ENCODE results near the gene CYS1. TPM values are rescaled to one million over a fixed set of nuclear protein-coding genes. Genes with fewer than 3 reads are reported as not detected.
"Not testable (repeated sequence)": the region's sequence is repeated elsewhere in the genome, so short reads cannot be mapped to it uniquely, and the experiment has no call there.

Gene CYS1
- total RNA-seq, 3 donors from 2014 or later: 1.3 to 2.4 (median 1.6) TPM

DNA sequence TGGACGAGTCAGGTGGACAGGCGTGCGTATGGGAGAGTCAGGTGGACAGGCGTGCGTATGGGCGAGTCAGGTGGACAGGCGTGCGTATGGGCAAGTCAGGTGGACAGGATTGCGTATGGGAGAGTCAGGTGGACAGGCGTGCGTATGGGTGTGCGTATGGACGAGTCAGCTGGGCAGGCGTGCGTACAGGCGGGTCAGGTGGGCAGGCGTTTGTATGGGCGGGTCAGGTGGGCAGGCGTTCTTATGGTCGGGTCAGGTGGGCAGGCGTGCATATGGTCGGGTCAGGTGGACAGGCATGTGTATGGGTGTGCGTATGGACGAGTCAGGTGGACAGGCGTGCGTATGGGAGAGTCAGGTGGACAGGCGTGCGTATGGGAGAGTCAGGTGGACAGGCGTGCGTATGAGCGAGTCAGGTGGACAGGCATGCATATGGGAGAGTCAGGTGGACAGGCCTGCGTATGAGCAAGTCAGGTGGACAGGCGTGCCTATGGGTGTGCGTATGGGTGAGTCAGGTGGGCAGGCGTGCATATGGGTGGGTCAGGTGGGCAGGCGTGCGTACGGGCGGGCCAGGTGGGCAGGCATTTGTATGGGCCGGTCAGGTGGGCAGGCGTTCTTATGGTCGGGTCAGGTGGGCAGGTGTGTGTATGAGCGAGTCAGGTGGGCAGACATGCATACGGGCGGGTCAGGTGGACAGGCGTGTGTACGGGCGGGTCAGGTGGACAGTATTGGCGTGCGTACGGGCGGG, 69.2 kb downstream of the CYS1 start:
- H3K27me3 ChIP-seq; H3K4me3 ChIP-seq; H3K36me3 ChIP-seq; H3K9me3 ChIP-seq; intact Hi-C loops (cut with DNase I; ENCODE audit: low total_unique reads); DNase-seq (ENCODE audit: low spot score in 2 of 2): not testable (repeated sequence)
- Histone ChIP-seq H3K27ac (peak overlapping the region in 1 of 2 donors; percentile 84), H3K4me1 (peaks cover 13 to 14% of the 10 kb centered on the region in 2 donors)

DNA sequence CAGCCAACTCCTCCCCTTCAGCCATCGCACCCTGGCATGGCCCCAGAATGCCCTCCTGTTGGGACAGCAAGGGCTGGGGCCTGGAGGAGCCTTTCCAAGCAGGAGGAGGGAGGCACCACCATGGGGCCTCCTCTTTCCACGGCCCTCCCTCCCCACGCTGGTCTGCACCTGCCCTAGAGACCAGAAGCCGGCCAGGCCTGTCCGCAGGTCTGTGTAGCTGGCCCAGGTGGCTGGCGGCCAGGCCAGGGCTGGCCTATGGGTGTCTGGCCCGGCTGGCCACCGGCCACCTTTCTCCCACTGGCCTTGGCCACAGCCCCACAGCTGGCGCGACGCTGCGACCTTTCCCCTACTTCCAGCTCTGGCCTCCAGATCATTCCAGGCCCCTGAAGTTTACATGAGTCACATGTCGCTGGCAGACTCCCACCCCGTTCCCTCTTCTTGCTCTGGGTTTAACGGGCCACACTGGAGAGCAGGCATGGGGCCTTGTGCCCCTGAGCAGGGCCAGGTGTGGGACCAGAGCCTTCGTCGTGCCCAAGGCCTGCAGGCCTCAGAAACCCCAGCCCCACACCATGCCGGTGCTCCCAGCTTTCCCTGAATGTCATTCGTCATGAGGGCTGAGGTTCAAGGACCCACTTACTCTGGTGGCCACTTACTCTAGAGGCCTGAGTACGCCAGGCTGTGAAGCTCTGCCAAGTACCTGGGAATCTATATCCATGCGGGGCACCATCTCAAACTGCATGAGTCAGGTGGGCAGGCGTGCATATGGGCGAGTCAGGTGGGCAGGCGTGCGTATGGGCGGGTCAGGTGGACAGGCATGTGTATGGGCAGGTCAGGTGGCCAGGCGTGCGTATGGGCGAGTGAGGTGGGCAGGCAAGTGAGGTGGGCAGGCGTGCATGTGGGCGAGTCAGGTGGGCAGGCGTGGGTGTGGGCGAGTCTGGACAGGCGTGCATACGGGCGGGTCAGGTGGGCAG, 70.1 kb downstream of the CYS1 start:
- no peaks in the 10 kb centered on the region for H3K27me3 ChIP-seq
- no peaks in the 10 kb centered on the region for H3K36me3 ChIP-seq
- TF ChIP-seq, protein P1, sequence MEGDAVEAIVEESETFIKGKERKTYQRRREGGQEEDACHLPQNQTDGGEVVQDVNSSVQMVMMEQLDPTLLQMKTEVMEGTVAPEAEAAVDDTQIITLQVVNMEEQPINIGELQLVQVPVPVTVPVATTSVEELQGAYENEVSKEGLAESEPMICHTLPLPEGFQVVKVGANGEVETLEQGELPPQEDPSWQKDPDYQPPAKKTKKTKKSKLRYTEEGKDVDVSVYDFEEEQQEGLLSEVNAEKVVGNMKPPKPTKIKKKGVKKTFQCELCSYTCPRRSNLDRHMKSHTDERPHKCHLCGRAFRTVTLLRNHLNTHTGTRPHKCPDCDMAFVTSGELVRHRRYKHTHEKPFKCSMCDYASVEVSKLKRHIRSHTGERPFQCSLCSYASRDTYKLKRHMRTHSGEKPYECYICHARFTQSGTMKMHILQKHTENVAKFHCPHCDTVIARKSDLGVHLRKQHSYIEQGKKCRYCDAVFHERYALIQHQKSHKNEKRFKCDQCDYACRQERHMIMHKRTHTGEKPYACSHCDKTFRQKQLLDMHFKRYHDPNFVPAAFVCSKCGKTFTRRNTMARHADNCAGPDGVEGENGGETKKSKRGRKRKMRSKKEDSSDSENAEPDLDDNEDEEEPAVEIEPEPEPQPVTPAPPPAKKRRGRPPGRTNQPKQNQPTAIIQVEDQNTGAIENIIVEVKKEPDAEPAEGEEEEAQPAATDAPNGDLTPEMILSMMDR (IDR thresholded peaks at IDR 0.05): no peak
- peak in 1 of 3 donors; percentile 55 for TF ChIP-seq POLR2AphosphoS5 (IDR thresholded peaks at IDR 0.05)
- no peak for TF ChIP-seq POLR2A (IDR thresholded peaks at IDR 0.05)
- peaks cover 13 to 14% of the 10 kb centered on the region in 2 donors for H3K4me1 ChIP-seq
- peak overlapping the region; percentile 61 to 84 for H3K27ac ChIP-seq
- peak overlapping the region in 1 of 3 donors; percentile 9 for H3K4me3 ChIP-seq
- DNase-seq (ENCODE audit: low spot score in 2 of 2): peak; percentile 43 to 65
- intact Hi-C loops (cut with DNase I; ENCODE audit: low total_unique reads): no loop called here
- H3K9me3 ChIP-seq: no peaks in the 10 kb centered on the region

DNA sequence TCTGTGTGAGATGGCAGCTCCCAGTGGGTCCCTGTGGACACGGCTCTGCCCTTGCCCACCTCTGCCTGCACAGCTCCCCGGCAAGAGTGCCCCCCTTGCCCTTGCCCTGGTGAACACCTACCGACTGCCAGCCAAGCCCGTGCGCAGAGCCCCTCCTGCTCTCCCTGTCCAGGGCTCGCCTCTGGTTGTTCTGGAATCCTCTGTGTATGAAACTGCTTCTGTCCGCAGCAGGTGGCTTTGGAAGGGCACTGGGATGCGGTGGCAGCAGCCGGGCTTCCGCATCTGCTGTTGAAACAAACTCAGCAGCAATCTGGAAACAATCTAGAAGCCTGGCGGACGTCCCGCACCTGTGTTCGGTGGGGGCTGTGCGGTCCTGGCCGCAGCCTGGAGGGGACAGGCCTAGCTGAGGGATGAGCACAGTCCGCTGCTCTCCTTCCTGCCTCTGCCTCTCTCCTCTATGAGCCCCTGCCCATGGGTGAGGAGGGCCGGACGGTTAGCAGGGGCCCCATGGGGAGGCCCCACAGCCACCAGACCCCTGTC, 70.9 kb downstream of the CYS1 start:
- peak overlapping the region in 1 of 3 donors; percentile 9 for H3K4me3 ChIP-seq
- no peaks in the 10 kb centered on the region for H3K9me3 ChIP-seq
- peak overlapping the region; percentile 61 to 84 for H3K27ac ChIP-seq
- no peaks in the 10 kb centered on the region for H3K27me3 ChIP-seq
- intact Hi-C loops (cut with DNase I; ENCODE audit: low total_unique reads): no loop called here
- peak in 1 of 2 donors; percentile 37 for DNase-seq (ENCODE audit: low spot score in 2 of 2)
- no peaks in the 10 kb centered on the region for H3K36me3 ChIP-seq
- peaks cover 13 to 14% of the 10 kb centered on the region in 2 donors for H3K4me1 ChIP-seq
- TF ChIP-seq POLR2A (IDR thresholded peaks at IDR 0.05) (no peak), POLR2AphosphoS5 (IDR thresholded peaks at IDR 0.05) (no peak)
- TF ChIP-seq, protein P1 (IDR thresholded peaks at IDR 0.05): no peak

DNA sequence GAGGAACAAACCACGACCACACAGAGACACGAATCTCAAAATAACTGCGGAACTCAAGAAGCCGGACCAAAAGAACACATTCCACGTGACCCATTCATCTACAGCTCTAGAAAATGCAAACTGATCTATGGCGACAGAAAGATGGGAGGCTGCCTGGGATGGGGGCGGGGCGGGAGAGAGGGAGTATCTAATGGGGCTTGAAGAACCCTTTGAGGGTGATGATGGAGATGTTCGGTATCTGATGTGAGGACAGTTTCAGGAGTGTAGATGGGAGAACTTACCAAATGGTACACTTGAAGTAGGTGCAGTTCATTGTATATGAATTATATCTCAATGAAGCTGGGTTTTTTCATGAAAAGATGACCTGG, 71.4 kb downstream of the CYS1 start:
- Histone ChIP-seq H3K27me3 (no peaks in the 10 kb centered on the region), H3K27ac (peak overlapping the region in 1 of 2 donors; percentile 84), H3K9me3 (no peaks in the 10 kb centered on the region), H3K4me3 (no peak overlapping the region), H3K4me1 (peaks cover 13 to 14% of the 10 kb centered on the region in 2 donors), H3K36me3 (no peaks in the 10 kb centered on the region)
- peak in 1 of 2 donors; percentile 24 for DNase-seq (ENCODE audit: low spot score in 2 of 2)
- intact Hi-C loops (cut with DNase I; ENCODE audit: low total_unique reads): no loop called here
- no peak for TF ChIP-seq POLR2A (IDR thresholded peaks at IDR 0.05)
- TF ChIP-seq, protein P1 (IDR thresholded peaks at IDR 0.05): no peak
- no peak for TF ChIP-seq POLR2AphosphoS5 (IDR thresholded peaks at IDR 0.05)

DNA sequence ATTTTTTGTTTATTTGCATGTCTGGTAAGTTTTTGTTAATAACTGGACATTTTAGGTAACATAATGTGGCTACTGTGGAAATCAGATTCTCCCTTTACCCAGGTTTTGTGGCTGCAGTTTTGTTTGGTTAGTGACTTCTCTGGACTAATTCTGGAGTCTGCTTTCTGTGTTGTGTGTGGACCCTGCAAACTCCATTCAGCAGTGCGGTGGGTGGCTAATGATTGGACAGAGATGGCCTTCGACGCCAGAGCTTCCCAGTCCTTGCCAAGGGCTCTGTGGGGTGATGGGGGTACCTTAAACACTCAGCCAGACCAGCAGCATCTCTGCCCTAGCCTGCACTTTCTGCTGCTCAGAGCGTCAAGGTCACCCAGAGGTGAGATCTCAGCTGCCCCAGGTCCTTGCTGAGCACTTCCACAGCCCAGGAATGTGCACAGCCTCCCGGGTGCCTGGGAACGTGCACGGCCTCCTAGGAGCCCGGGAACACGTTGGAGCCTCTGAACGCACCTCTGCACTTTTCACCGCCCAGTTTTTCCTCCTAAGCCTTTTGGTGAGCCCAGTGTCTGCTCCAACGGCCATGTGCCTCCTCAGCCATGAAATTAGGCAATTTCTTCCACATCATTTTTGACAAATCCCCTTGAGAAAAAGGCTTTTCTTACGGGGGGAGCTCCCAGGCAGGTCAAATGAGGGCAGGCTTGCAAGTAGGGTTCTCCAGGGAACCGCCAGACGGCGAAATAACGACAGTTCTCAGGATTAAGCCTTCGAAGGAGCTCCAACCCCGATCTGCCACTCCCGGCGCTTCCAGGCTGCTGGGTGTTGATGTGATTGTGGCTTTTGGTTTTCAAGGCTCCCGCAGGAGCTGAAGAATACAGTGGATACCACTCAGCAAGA, 72.0 kb downstream of the CYS1 start:
- Histone ChIP-seq H3K4me1 (peaks cover 13 to 14% of the 10 kb centered on the region in 2 donors), H3K36me3 (no peaks in the 10 kb centered on the region), H3K27me3 (no peaks in the 10 kb centered on the region), H3K4me3 (no peak overlapping the region), H3K27ac (peak overlapping the region in 1 of 2 donors; percentile 84), H3K9me3 (no peaks in the 10 kb centered on the region)
- intact Hi-C loops (cut with DNase I; ENCODE audit: low total_unique reads): no loop called here
- DNase-seq (ENCODE audit: low spot score in 2 of 2): peak in 1 of 2 donors; percentile 10
- TF ChIP-seq POLR2A (IDR thresholded peaks at IDR 0.05) (no peak), POLR2AphosphoS5 (IDR thresholded peaks at IDR 0.05) (no peak)
- TF ChIP-seq, protein P1 (IDR thresholded peaks at IDR 0.05): no peak

All from breast epithelium (tissue), 4 donors.